PFSK-1 (cell line): Measurements from ENCODE around the gene CISTR.

Source experiments
- FOXP2 ChIP-seq: optimal IDR thresholded peaks from 2 replicates; pipeline ENCODE3; 2011; ENCODE audit warnings: borderline replicate concordance, control low read depth, inconsistent platforms; ENCODE audit not compliant: insufficient read depth; ENCODE audit errors: extremely low read length, extremely low read depth
- POLR2AphosphoS5 ChIP-seq: IDR thresholded peaks from 2 replicates; pipeline ENCODE4 v1.6.1; 2012; ENCODE audit warnings: low read depth, mild to moderate bottlenecking, control low read depth, low read length, moderate library complexity
- REST ChIP-seq, 2 experiments: IDR thresholded peaks; 2 replicates each; pipeline versions ENCODE4 v1.6.1 to v1.8.0; 2011 to 2012; ENCODE audit warnings: low read depth in 2 of 2, low read length in 2 of 2, control low read depth in 1 of 2, inconsistent platforms in 1 of 2, mild to moderate bottlenecking in 1 of 2, moderate library complexity in 1 of 2; ENCODE audit not compliant: insufficient read depth in 1 of 2
- SIN3A ChIP-seq: IDR thresholded peaks from 2 replicates; pipeline ENCODE4 v1.6.1; 2012; ENCODE audit warnings: mild to moderate bottlenecking, low read length, moderate library complexity, borderline replicate concordance; ENCODE audit not compliant: insufficient read depth
- TAF1 ChIP-seq: IDR thresholded peaks from 2 replicates; pipeline ENCODE4 v1.6.1; 2012; ENCODE audit warnings: low read length, control low read depth, borderline replicate concordance; ENCODE audit not compliant: insufficient read depth

Gene CISTR

GRCh38 chr12:53791735-53792326 lies 40.1 kb upstream of the CISTR start:
- TF ChIP-seq FOXP2: no peak
- TF ChIP-seq POLR2AphosphoS5: no peak
- TF ChIP-seq TAF1: no peak
- TF ChIP-seq REST (IDR thresholded peaks at IDR 0.05; ENCODE audit: insufficient read depth in 1 of 2, low read depth in 2 of 2, low read length in 2 of 2): no peak
- no peak for TF ChIP-seq SIN3A

- TF ChIP-seq POLR2AphosphoS5: no peak
- no peak for TF ChIP-seq REST (IDR thresholded peaks at IDR 0.05; ENCODE audit: insufficient read depth in 1 of 2, low read depth in 2 of 2, low read length in 2 of 2)
- no peak for TF ChIP-seq FOXP2
- no peak for TF ChIP-seq SIN3A
- no peak for TF ChIP-seq TAF1
Observed at GRCh38 chr12:53789570-53789969, 37.8 kb upstream of the CISTR start.

GRCh38 chr12:53788892-53789291 lies 37.1 kb upstream of the CISTR start:
- TF ChIP-seq FOXP2 (no peak), POLR2AphosphoS5 (no peak), SIN3A (no peak)

GRCh38 chr12:53786411-53786810 lies 34.6 kb upstream of the CISTR start:
- no peak for TF ChIP-seq SIN3A
- TF ChIP-seq TAF1: no peak
- TF ChIP-seq REST (IDR thresholded peaks at IDR 0.05; ENCODE audit: insufficient read depth in 1 of 2, low read depth in 2 of 2, low read length in 2 of 2): no peak
- no peak for TF ChIP-seq FOXP2
- TF ChIP-seq POLR2AphosphoS5: no peak

- TF ChIP-seq SIN3A (no peak), FOXP2 (no peak), REST (IDR thresholded peaks at IDR 0.05; ENCODE audit: insufficient read depth in 1 of 2, low read depth in 2 of 2, low read length in 2 of 2) (no peak), TAF1 (no peak), POLR2AphosphoS5 (no peak)
Observed at GRCh38 chr12:53785161-53785560, 33.4 kb upstream of the CISTR start.
